GOT3 (cell line): ENCODE results near the gene MGLL.

Experiments
- DNase-seq: peaks from one replicate; lab custom pipeline; 2025; ENCODE audit warnings: mixed read lengths; lab: John Stamatoyannopoulos, UW

MGLL gene

DNA sequence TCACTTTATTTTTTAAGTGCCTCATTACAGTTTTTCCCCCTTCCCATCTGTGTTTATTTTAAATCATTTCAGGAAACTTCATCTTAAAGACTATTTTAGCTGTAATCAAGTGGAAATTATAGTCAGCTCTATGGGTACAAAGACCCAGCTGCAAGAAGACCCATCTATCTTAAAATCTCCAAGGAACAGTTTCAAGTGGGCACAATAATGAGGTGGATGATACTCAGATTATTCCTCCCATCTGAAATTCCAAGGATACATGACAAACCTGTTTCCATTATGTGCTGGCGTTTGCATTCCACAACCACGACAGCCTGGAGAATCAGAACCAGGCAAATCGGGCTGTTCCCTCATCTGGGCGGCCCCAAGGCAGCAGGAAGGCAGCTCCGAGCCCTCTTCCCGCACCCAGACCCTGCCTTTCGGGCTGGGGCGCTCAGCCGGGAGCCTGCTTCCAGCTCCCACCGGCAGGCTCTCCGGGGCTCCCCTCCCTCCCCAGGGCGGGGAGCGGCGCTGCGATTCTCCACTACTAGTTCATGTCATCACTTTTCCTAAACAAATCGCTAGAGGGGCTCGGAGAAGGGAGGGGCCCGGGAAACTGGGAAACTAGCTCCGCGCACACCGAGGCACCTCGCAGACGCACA is at the start of gene MGLL:
Gene MGLL, minus strand, starts transcription at position 475 of the 641 bp plus-strand sequence. Its CDS starts 197 bp downstream, at position 278.
- no peak for DNase-seq

DNA sequence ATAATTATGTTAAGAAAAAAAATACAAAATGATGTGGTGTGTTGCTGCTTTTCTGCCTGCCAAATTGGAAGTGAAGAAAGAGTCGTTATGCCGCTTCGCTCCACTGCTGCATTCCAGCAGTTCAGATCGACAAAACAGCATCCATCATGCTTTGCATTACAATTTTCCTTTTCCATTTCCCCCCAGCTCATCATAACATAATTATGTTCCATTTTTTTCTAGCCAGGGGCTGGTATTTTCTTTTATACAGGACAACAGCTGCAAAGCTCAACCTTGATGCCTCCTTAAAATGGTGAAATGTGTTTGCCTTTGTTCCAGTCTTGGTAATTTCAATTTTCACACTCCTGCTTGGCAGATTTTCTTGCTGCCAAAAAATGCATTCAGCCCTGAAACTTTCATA is 47.8 kb upstream of the MGLL start:
- no peak for DNase-seq

- DNase-seq = no peak
These were observed 45.7 kb upstream of the MGLL start for GRCh38 chr3:127867986-127868385.

DNA sequence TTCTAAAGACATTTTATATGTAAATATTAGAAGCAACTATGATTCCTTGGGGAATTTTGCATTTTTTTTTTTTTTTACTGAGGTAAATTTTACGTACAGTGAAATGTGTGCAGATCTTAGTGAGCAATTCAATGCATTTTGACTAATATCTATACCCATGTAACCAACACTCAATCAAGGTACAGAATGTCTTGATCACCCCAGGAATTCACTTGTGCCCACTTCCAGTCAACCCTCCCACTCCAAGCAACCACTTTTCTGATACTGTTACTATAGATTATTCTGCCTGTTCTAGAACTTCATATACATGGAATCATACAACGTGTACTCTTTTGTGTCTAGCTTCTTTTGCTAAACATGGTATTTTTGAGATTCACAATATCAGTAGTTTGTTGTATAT is 45.1 kb upstream of the MGLL start:
- no peak for DNase-seq

DNA sequence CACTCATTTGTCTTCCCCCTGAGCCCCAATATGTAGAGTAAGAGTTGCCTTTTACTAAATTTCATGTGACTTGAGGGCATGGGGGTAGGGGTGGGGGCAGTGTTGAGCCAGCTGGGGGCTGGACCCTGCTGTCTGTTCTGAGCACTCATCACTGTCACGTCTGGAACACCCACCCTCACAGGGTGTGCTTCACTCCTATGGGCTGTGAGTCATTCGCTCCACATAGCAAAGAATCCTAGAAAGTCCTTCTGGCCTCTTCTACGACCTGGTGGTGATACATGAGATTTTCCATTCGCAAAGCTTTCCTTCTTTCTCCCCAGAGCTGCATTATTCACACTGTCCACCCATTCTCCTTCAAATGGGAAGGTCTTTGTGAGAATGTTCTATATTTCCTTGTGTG is 43.6 kb upstream of the MGLL start:
- DNase-seq = no peak

DNA sequence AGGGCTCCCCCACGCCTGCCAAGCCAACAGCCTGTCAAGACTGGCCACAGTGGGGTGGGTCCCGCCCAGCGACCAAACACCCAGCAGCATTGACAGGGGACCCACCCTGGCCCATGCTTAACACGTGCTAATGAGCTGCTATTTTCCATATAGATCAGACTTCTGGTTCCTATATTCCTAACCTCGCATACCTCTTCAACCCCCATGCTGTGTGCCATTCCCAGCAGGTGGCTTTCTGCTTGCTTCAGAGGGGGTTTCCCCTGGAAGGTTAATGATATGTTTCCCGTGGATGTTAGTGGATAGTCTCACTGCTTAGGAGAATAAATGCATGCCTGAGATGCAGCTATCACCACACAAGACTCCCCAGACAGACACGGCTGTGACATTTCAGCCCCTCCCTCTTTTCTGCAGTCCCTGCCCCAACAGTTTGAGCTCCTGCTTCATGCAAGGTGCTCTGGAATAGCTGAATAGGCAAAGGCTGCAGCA is 37.9 kb upstream of the MGLL start:
- no peak for DNase-seq

DNA sequence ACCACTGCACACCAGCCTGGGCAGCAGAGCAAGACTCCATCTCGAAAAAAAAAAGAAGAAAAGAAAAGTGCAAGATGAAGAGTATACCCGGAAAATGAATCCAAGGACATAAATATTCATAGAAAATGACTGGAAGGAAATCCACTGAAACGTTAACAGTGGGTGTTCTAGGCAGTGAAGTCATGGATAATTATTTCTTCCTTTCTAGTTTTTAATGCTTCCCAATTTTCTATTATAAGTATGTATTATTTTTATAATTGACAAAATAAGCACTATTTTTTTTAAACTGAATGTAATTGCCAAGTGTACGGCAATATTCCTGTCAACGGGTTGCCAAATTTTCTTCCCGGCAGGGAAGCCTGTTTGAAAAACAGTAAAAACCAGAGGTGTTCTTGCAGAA is 37.4 kb upstream of the MGLL start:
- DNase-seq = no peak

DNA sequence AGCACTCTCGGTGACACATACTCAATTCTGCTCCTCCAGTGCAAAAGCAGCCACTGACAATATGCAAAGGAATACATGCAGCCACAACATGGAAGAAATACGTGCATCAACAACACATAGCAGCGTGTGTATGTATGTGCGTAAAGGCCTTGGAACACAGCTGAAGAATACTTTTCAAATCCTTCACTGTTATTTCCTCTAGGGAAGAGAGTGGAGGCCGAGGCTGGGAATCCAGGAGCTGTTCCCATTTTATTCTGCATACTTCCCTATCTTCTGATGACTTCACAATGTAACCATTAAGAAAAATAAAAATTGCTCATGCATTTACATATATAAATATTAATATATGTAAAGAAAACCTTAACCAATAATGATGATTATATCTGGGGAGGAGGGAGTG is 36.6 kb upstream of the MGLL start:
- DNase-seq = no peak

GRCh38 chr3:127858521-127858920 is 36.2 kb upstream of the MGLL start:
- no peak for DNase-seq

GRCh38 chr3:127857333-127857732 is 35.0 kb upstream of the MGLL start:
- no peak for DNase-seq

- DNase-seq = no peak
These were observed 34.5 kb upstream of the MGLL start for GRCh38 chr3:127856801-127857200.

GRCh38 chr3:127855246-127855645 is 32.9 kb upstream of the MGLL start:
- DNase-seq = no peak

DNA sequence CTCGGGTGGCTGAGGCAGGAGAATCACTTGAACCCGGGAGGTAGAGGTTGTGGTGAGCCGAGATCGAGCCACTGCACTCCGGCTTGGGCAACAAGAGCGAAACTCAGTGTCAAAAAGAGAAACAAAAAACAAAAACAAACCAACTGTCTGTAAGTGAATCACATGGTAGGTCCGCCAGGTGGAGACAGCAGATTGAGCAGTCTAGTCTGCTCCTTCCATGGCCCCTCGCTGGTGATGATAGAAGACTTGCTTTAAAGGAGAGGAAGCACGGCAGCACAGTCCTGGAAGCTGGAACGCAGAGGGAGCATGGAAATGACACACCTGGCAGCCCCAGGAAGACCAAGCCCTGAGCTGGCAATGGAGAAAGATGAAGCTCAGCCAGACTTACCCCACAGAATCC is 31.4 kb upstream of the MGLL start:
- no peak for DNase-seq

- no peak for DNase-seq
These were observed 29.6 kb upstream of the MGLL start for GRCh38 chr3:127851899-127852298.

DNA sequence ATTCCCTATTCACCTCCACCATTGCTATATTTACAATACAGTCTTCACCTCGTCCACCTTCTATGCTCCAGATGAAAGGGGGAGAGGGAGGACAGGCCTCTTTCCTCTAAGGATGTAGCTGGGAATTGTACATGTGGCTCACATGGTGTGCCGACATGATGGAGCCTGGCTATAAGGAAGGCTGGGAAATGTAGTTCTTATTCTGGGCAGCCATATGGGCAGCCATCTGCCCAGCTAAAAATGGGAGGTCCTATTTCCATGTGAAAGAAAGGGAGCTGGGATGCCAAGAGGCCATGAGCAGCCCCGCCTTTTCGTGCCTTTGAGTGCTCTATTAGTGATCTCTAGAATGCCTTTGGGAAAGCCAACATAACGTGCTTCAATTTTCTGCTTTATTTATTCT is 27.1 kb upstream of the MGLL start:
- no peak for DNase-seq

- DNase-seq = no peak
These were observed 26.1 kb upstream of the MGLL start for GRCh38 chr3:127848131-127849129.

GRCh38 chr3:127847236-127847720 is 25.0 kb upstream of the MGLL start:
- no peak for DNase-seq

GRCh38 chr3:127846576-127846975 is 24.3 kb upstream of the MGLL start:
- DNase-seq = no peak

- DNase-seq = no peak
These were observed 22.1 kb upstream of the MGLL start for GRCh38 chr3:127844326-127844942.

- DNase-seq = no peak
These were observed 18.4 kb upstream of the MGLL start for GRCh38 chr3:127840671-127841070.

DNA sequence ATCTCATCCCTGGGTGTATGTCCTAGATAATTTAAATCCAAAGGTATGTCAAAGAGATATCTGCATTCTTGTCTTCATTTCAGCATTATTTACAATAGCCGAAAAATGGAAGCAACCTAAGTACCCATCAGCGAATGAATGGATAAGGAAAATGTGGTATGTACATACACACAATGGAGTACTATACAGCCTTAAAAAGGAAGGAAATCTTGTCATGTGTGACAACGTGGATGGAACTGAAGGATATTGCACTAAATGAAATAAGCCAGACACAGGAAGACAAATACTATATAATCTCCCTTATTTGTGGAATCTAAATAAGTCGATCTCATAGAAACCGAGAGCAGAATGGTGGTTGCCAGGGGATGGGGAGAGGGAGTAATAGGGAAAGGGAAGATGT is 16.8 kb upstream of the MGLL start:
- no peak for DNase-seq
